SK-N-SH (cell line): Measurements from ENCODE around the gene FAM171A2. TPM values are rescaled to one million over a fixed set of nuclear protein-coding genes. Genes with fewer than 3 reads are reported as not detected.

Experiments used
- CTCF ChIA-PET: fragments of 300-600, 350-600 bp; formaldehyde crosslinking; extraction: SDS; loops from one replicate; lab custom pipeline; 2021; lab: Yijun Ruan, JAX
- POLR2A ChIA-PET: fragments of 350-600 bp; sonication (Branson Sonifier 250); formaldehyde crosslinking; extraction: SDS; loops from one replicate; lab custom pipeline; 2020; ENCODE audit warnings: antibody characterized with exemption, inconsistent platforms; lab: Yijun Ruan, JAX
- DNase-seq: peaks from one replicate; pipeline ENCODE4 v3.0.0; 2012
- H2AFZ ChIP-seq: fragments of 200-600 bp; sonication (generic); 2 replicates; pipeline ENCODE4 v1.8.1; 2016; ENCODE audit warnings: antibody characterized with exemption, mild to moderate bottlenecking, low read depth
- H3F3A ChIP-seq: fragments of 200-600 bp; sonication (generic); replicated peaks from 2 replicates; pipeline ENCODE3; 2016; ENCODE audit warnings: antibody characterized with exemption, mild to moderate bottlenecking; ENCODE audit not compliant: insufficient read depth
- H3K27ac ChIP-seq, 2 experiments: fragments of 200-500 bp in 1 of 2; fragments of 200-600 bp in 1 of 2; sonication (Bioruptor generic) in 1 of 2; sonication (generic), shearing (Covaris generic) in 1 of 2; 2 replicates each; pipeline versions ENCODE4 v1.5.1 to v1.6.1; 2014 to 2016; ENCODE audit warnings: low read depth in 2 of 2, inconsistent platforms in 1 of 2, low read length in 1 of 2, mild to moderate bottlenecking in 1 of 2, mixed read lengths in 1 of 2
- H3K27me3 ChIP-seq: fragments of 200-600 bp; sonication (generic), shearing (Covaris generic); 2 replicates; pipeline ENCODE4 v1.6.1; 2016; ENCODE audit warnings: mixed run types; ENCODE audit not compliant: insufficient read depth
- H3K36me3 ChIP-seq, 2 experiments: fragments of 200-500 bp in 1 of 2; fragments of 200-600 bp in 1 of 2; sonication (Bioruptor generic) in 1 of 2; sonication (generic) in 1 of 2; replicated peaks in 1 of 2; 2 replicates each; pipeline versions ENCODE3 to v1.5.1; 2014 to 2016; ENCODE audit warnings: low read length in 1 of 2, mild to moderate bottlenecking in 1 of 2; ENCODE audit not compliant: insufficient read depth in 2 of 2, control insufficient read depth in 1 of 2
- H3K4me1 ChIP-seq, 2 experiments: fragments of 200-500 bp in 1 of 2; fragments of 200-600 bp in 1 of 2; sonication (Bioruptor generic) in 1 of 2; sonication (generic), shearing (Covaris generic) in 1 of 2; 2 replicates each; pipeline versions ENCODE4 v1.5.1 to v1.6.1; 2014 to 2016; ENCODE audit warnings: low read depth in 1 of 2, low read length in 1 of 2, mixed run types in 1 of 2; ENCODE audit not compliant: insufficient read depth in 2 of 2, control insufficient read depth in 1 of 2
- H3K4me2 ChIP-seq: fragments of 200-600 bp; sonication (generic), shearing (Covaris generic); 2 replicates; pipeline ENCODE4 v1.6.1; 2017; ENCODE audit warnings: mixed run types
- H3K4me3 ChIP-seq, 2 experiments: fragments of 200-500 bp in 1 of 2; fragments of 200-600 bp in 1 of 2; sonication (Bioruptor generic) in 1 of 2; sonication (generic), shearing (Covaris generic) in 1 of 2; 2 replicates each; pipeline versions ENCODE4 v1.5.1 to v1.8.1; 2014 to 2016; ENCODE audit warnings: low read depth in 2 of 2, inconsistent platforms in 1 of 2, low read length in 1 of 2, mild to moderate bottlenecking in 1 of 2, mixed read lengths in 1 of 2, moderate library complexity in 1 of 2
- H3K79me2 ChIP-seq: fragments of 200-600 bp; sonication (generic); 2 replicates; pipeline ENCODE4 v1.8.1; 2017; ENCODE audit warnings: mild to moderate bottlenecking; ENCODE audit not compliant: insufficient read depth
- H3K9ac ChIP-seq: fragments of 200-600 bp; sonication (generic); 2 replicates; pipeline ENCODE4 v1.6.1; 2017; ENCODE audit warnings: mixed run types
- H3K9me2 ChIP-seq: fragments of 200-600 bp; sonication (generic); 2 replicates; pipeline ENCODE4 v1.6.1; 2017; ENCODE audit warnings: mixed run types
- H3K9me3 ChIP-seq: fragments of 200-600 bp; sonication (generic); 2 replicates; pipeline ENCODE4 v1.6.1; 2017; ENCODE audit warnings: mixed run types, mild to moderate bottlenecking, moderate library complexity
- H4K20me1 ChIP-seq: fragments of 200-600 bp; sonication (generic); 2 replicates; pipeline ENCODE4 v1.6.1; 2017; ENCODE audit warnings: mild to moderate bottlenecking, mixed run types; ENCODE audit not compliant: insufficient read depth
- CHD2 ChIP-seq: fragments of 150-350 bp; IDR thresholded peaks from 2 replicates; pipeline ENCODE4 v1.6.1; 2018; ENCODE audit warnings: low read length; ENCODE audit not compliant: partially characterized antibody
- ELF1 ChIP-seq: IDR thresholded peaks from 2 replicates; pipeline ENCODE4 v1.4.0; 2012
- EZH2phosphoT487 ChIP-seq: fragments of 200-600 bp; sonication (generic); IDR thresholded peaks from 2 replicates; pipeline ENCODE4 v1.6.1; 2017; ENCODE audit warnings: low read depth, mixed run types, mild to moderate bottlenecking, antibody characterized with exemption, moderate library complexity, borderline replicate concordance
- FOSL2 ChIP-seq: IDR thresholded peaks from 2 replicates; pipeline ENCODE4 v1.4.0; 2012; ENCODE audit warnings: low read depth, mild to moderate bottlenecking, moderate library complexity, borderline replicate concordance
- GABPA ChIP-seq: IDR thresholded peaks from 2 replicates; pipeline ENCODE4 v1.4.0; 2012; ENCODE audit warnings: low read depth, mild to moderate bottlenecking
- JUND ChIP-seq: IDR thresholded peaks from 2 replicates; pipeline ENCODE4 v1.4.0; 2012
- NRF1 ChIP-seq: IDR thresholded peaks from 2 replicates; pipeline ENCODE4 v1.6.1; 2012; ENCODE audit warnings: low read depth, mild to moderate bottlenecking, low read length
- RAD21 ChIP-seq: IDR thresholded peaks from 2 replicates; pipeline ENCODE4 v1.6.1; 2012; ENCODE audit warnings: mild to moderate bottlenecking, low read length
- RFX5 ChIP-seq: IDR thresholded peaks from 2 replicates; pipeline ENCODE4 v1.6.1; 2012; ENCODE audit warnings: mild to moderate bottlenecking, improper control_type of control experiment, low read length
- RXRA ChIP-seq: IDR thresholded peaks from 2 replicates; pipeline ENCODE4 v1.4.0; 2012; ENCODE audit warnings: low read depth, mild to moderate bottlenecking, borderline replicate concordance
- TAF1 ChIP-seq: IDR thresholded peaks from 2 replicates; pipeline ENCODE4 v1.6.1; 2012; ENCODE audit warnings: low read depth, mild to moderate bottlenecking, low read length, moderate library complexity, borderline replicate concordance
- TCF12 ChIP-seq: IDR thresholded peaks from 2 replicates; pipeline ENCODE4 v1.4.0; 2012
- TEAD4 ChIP-seq: IDR thresholded peaks from 2 replicates; pipeline ENCODE4 v1.4.0; 2012; ENCODE audit warnings: mild to moderate bottlenecking, borderline replicate concordance; ENCODE audit not compliant: insufficient read depth
- YY1 ChIP-seq: IDR thresholded peaks from 2 replicates; pipeline ENCODE4 v1.4.0; 2012; ENCODE audit warnings: low read depth, mild to moderate bottlenecking
- WGBS: methylation state at CpG from one replicate; pipeline ENCODE4 v1.1.6; 2017; ENCODE audit warnings: low lambda C conversion rate; 5-methylcytosine and 5-hydroxymethylcytosine counted together
- polyA plus RNA-seq, 3 experiments: library from polyadenylated mRNA; depleted of rRNA; stranded (reverse); fragments of >200 nt; gene quantifications; 2 replicates each; pipeline ENCODE4 v1.2.3, GENCODE V29; 2012
- TF ChIP-seq, protein P1 (sequence below): IDR thresholded peaks from 2 replicates; pipeline ENCODE4 v1.6.1; 2012; ENCODE audit warnings: mild to moderate bottlenecking, low read depth, low read length, moderate library complexity
- TF ChIP-seq, protein P2 (sequence below): fragments of 150-350 bp; IDR thresholded peaks from 2 replicates; pipeline ENCODE4 v1.6.1; 2016; ENCODE audit warnings: mild to moderate bottlenecking, low read depth, low read length
- TF ChIP-seq, protein P3 (sequence below): IDR thresholded peaks from 2 replicates; pipeline ENCODE4 v1.4.0; 2012; ENCODE audit warnings: low read depth, borderline replicate concordance
- TF ChIP-seq, protein P4 (sequence below): IDR thresholded peaks from 2 replicates; pipeline ENCODE4; 2012
- TF ChIP-seq, protein P5 (sequence below): IDR thresholded peaks from 2 replicates; pipeline ENCODE4 v1.4.0; 2012; ENCODE audit warnings: low read depth
- TF ChIP-seq, protein P6 (sequence below): IDR thresholded peaks from 2 replicates; pipeline ENCODE4 v1.4.0; 2012; ENCODE audit warnings: low read depth, borderline replicate concordance

FAM171A2 gene
- polyA plus RNA-seq, 1 of the 3 experiments (the other 2 are of a cell fraction), result 4.9 TPM

DNA sequence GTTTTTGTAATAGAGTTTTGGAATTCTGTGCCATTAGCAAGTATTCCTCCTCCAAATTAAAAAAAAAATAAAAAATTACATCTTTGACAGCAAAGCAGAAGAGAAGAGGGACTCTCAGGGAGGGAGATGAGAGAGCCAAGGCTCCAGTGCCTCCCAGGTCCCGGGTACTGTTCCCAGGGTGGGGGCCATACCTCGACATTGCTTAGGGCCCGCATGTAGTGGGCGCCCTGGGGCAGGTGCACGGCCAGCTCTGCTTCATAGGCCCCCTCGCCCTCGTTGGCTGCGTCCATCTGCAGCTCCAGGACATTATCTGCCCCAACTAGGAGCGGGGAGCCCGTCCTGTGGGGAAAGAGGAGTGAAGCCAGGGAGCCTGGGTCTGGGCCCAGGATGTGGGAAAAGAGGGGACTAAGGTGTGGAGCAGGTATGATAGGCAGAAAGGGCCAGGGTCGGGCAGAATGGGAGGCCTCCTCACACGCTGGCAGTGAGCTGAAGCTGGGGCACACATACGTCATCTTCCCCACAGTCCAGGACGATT, 14.6 kb upstream of the FAM171A2 start:
- no peak overlapping the region for H3K4me3 ChIP-seq
- no peaks in the 10 kb centered on the region for H3K36me3 ChIP-seq
- H3K27me3 ChIP-seq, result no peaks in the 10 kb centered on the region
- no peaks in the 10 kb centered on the region for H3F3A ChIP-seq
- H4K20me1 ChIP-seq, result no peaks in the 10 kb centered on the region
- ChIA-PET CTCF (no interaction called here), POLR2A (no interaction called here)
- no peaks in the 10 kb centered on the region for H3K9me3 ChIP-seq
- no peaks in the 10 kb centered on the region for H3K79me2 ChIP-seq
- no peak overlapping the region for H3K4me2 ChIP-seq
- no peaks in the 10 kb centered on the region for H3K4me1 ChIP-seq
- H3K9ac ChIP-seq, result no peak overlapping the region
- H3K9me2 ChIP-seq, result no peaks in the 10 kb centered on the region
- TF ChIP-seq, protein P1, sequence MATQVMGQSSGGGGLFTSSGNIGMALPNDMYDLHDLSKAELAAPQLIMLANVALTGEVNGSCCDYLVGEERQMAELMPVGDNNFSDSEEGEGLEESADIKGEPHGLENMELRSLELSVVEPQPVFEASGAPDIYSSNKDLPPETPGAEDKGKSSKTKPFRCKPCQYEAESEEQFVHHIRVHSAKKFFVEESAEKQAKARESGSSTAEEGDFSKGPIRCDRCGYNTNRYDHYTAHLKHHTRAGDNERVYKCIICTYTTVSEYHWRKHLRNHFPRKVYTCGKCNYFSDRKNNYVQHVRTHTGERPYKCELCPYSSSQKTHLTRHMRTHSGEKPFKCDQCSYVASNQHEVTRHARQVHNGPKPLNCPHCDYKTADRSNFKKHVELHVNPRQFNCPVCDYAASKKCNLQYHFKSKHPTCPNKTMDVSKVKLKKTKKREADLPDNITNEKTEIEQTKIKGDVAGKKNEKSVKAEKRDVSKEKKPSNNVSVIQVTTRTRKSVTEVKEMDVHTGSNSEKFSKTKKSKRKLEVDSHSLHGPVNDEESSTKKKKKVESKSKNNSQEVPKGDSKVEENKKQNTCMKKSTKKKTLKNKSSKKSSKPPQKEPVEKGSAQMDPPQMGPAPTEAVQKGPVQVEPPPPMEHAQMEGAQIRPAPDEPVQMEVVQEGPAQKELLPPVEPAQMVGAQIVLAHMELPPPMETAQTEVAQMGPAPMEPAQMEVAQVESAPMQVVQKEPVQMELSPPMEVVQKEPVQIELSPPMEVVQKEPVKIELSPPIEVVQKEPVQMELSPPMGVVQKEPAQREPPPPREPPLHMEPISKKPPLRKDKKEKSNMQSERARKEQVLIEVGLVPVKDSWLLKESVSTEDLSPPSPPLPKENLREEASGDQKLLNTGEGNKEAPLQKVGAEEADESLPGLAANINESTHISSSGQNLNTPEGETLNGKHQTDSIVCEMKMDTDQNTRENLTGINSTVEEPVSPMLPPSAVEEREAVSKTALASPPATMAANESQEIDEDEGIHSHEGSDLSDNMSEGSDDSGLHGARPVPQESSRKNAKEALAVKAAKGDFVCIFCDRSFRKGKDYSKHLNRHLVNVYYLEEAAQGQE, result no peak
- TF ChIP-seq RXRA (no peak), RFX5 (no peak), GABPA (no peak), FOSL2 (no peak), RAD21 (no peak), YY1 (no peak), ELF1 (no peak), TEAD4 (no peak), EZH2phosphoT487 (no peak), TAF1 (no peak), JUND (no peak), CHD2 (no peak), TCF12 (no peak), NRF1 (no peak)
- TF ChIP-seq, protein P2, sequence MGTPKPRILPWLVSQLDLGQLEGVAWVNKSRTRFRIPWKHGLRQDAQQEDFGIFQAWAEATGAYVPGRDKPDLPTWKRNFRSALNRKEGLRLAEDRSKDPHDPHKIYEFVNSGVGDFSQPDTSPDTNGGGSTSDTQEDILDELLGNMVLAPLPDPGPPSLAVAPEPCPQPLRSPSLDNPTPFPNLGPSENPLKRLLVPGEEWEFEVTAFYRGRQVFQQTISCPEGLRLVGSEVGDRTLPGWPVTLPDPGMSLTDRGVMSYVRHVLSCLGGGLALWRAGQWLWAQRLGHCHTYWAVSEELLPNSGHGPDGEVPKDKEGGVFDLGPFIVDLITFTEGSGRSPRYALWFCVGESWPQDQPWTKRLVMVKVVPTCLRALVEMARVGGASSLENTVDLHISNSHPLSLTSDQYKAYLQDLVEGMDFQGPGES, result no peak
- TF ChIP-seq, protein P3, sequence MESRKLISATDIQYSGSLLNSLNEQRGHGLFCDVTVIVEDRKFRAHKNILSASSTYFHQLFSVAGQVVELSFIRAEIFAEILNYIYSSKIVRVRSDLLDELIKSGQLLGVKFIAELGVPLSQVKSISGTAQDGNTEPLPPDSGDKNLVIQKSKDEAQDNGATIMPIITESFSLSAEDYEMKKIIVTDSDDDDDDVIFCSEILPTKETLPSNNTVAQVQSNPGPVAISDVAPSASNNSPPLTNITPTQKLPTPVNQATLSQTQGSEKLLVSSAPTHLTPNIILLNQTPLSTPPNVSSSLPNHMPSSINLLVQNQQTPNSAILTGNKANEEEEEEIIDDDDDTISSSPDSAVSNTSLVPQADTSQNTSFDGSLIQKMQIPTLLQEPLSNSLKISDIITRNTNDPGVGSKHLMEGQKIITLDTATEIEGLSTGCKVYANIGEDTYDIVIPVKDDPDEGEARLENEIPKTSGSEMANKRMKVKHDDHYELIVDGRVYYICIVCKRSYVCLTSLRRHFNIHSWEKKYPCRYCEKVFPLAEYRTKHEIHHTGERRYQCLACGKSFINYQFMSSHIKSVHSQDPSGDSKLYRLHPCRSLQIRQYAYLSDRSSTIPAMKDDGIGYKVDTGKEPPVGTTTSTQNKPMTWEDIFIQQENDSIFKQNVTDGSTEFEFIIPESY, result no peak
- TF ChIP-seq, protein P4, sequence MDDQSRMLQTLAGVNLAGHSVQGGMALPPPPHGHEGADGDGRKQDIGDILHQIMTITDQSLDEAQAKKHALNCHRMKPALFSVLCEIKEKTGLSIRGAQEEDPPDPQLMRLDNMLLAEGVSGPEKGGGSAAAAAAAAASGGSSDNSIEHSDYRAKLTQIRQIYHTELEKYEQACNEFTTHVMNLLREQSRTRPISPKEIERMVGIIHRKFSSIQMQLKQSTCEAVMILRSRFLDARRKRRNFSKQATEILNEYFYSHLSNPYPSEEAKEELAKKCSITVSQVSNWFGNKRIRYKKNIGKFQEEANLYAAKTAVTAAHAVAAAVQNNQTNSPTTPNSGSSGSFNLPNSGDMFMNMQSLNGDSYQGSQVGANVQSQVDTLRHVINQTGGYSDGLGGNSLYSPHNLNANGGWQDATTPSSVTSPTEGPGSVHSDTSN, result no peak
- TF ChIP-seq, protein P5, sequence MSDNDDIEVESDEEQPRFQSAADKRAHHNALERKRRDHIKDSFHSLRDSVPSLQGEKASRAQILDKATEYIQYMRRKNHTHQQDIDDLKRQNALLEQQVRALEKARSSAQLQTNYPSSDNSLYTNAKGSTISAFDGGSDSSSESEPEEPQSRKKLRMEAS, result no peak
- TF ChIP-seq, protein P6, sequence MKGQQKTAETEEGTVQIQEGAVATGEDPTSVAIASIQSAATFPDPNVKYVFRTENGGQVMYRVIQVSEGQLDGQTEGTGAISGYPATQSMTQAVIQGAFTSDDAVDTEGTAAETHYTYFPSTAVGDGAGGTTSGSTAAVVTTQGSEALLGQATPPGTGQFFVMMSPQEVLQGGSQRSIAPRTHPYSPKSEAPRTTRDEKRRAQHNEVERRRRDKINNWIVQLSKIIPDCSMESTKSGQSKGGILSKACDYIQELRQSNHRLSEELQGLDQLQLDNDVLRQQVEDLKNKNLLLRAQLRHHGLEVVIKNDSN, result no peak
- no peak overlapping the region for H2AFZ ChIP-seq
- no peak for DNase-seq
- WGBS, result 76% methylated on average over 14 of the region's 14 CpGs
- no peak overlapping the region for H3K27ac ChIP-seq
